CD14-positive monocyte (primary cell): ENCODE results near the gene TICRR. TPM values are rescaled to one million over a fixed set of nuclear protein-coding genes. Genes with fewer than 3 reads are reported as not detected.
A peak's percentile ranks its signal among the peaks of the same experiment; 100 is the strongest.

Experiments
- DNase-seq, 3 donors: peaks; one replicate each; pipeline ENCODE4 v3.0.0-alpha.2; 2011 to 2022
- H2AFZ ChIP-seq: 2 replicates; pipeline ENCODE4 v1.6.0; 2012; ENCODE audit warnings: mild to moderate bottlenecking, low read depth, low read length, inconsistent platforms; ENCODE audit not compliant: insufficient read depth, poor library complexity, severe bottlenecking
- H3K27ac ChIP-seq, 2 donors: 1 replicate in 1 of 2; 2 replicates in 1 of 2; pipeline ENCODE4 v1.5.1; 2012 to 2013; ENCODE audit warnings: low read length in 2 of 2, control low read depth in 1 of 2, inconsistent platforms in 1 of 2, low read depth in 1 of 2, mild to moderate bottlenecking in 1 of 2
- H3K27me3 ChIP-seq, 2 donors: one replicate each; pipeline versions ENCODE4 v1.6.0 to v1.6.1; 2011 to 2013; ENCODE audit warnings: low read length in 2 of 2; ENCODE audit not compliant: control insufficient read depth in 2 of 2, insufficient read depth in 2 of 2
- H3K36me3 ChIP-seq, 2 donors: replicated peaks in 1 of 2; 1 replicate in 1 of 2; 2 replicates in 1 of 2; pipeline versions ENCODE4 v1.5.1 to v1.6.1; 2012 to 2013; ENCODE audit warnings: low read length in 2 of 2, control low read depth in 1 of 2, inconsistent platforms in 1 of 2, mild to moderate bottlenecking in 1 of 2; ENCODE audit not compliant: insufficient read depth in 2 of 2, control insufficient read depth in 1 of 2
- H3K4me1 ChIP-seq, 2 donors: 1 replicate in 1 of 2; 2 replicates in 1 of 2; pipeline versions ENCODE4 v1.5.1 to v1.6.1; 2012 to 2013; ENCODE audit warnings: low read length in 2 of 2, control low read depth in 1 of 2, inconsistent platforms in 1 of 2, mild to moderate bottlenecking in 1 of 2, moderate library complexity in 1 of 2; ENCODE audit not compliant: insufficient read depth in 2 of 2, control insufficient read depth in 1 of 2
- H3K4me2 ChIP-seq: replicated peaks from 2 replicates; pipeline ENCODE3; 2012; ENCODE audit warnings: low read length, moderate library complexity, mild to moderate bottlenecking; ENCODE audit not compliant: poor library complexity, severe bottlenecking; ENCODE audit errors: extremely low read depth
- H3K4me3 ChIP-seq, 3 experiments: fragments of 200-600 bp in 1 of 3; sonication (generic) in 1 of 3; replicated peaks in 1 of 3; 1 replicate in 2 of 3; 2 replicates in 1 of 3; pipeline ENCODE4 v1.5.1; 2011 to 2013; ENCODE audit warnings: low read length in 3 of 3, mild to moderate bottlenecking in 3 of 3, control low read depth in 2 of 3, low read depth in 2 of 3, inconsistent platforms in 1 of 3, moderate library complexity in 1 of 3
- H3K79me2 ChIP-seq: 2 replicates; pipeline ENCODE4 v1.6.0; 2012; ENCODE audit warnings: mild to moderate bottlenecking, control low read depth, inconsistent platforms, low read length, moderate library complexity; ENCODE audit not compliant: insufficient read depth
- H3K9ac ChIP-seq: 2 replicates; pipeline ENCODE4 v1.6.0; 2017; ENCODE audit warnings: low read length, mild to moderate bottlenecking; ENCODE audit not compliant: insufficient read depth, poor library complexity, severe bottlenecking
- H3K9me3 ChIP-seq, 2 donors: replicated peaks in 1 of 2; 1 replicate in 1 of 2; 2 replicates in 1 of 2; pipeline versions ENCODE4 v1.5.1 to v1.6.1; 2012 to 2013; ENCODE audit warnings: low read length in 2 of 2, control low read depth in 1 of 2; ENCODE audit not compliant: control insufficient read depth in 1 of 2, insufficient read depth in 1 of 2
- H4K20me1 ChIP-seq: 2 replicates; pipeline ENCODE4 v1.6.0; 2012; ENCODE audit warnings: mild to moderate bottlenecking, low read length, control low read depth, moderate library complexity; ENCODE audit not compliant: insufficient read depth
- H3K27ac Mint-ChIP-seq, 7 donors: one replicate each; pipeline ENCODE4 v1.8.0; 2020; ENCODE audit warnings: mild to moderate bottlenecking in 7 of 7, mixed read lengths in 7 of 7, moderate library complexity in 6 of 7, inconsistent platforms in 2 of 7
- H3K27me3 Mint-ChIP-seq, 3 donors: one replicate each; pipeline ENCODE4 v1.8.0; 2021 to 2022; ENCODE audit warnings: low read depth in 3 of 3, mild to moderate bottlenecking in 3 of 3, mixed read lengths in 3 of 3, moderate library complexity in 3 of 3, inconsistent platforms in 1 of 3
- H3K36me3 Mint-ChIP-seq, 2 donors: one replicate each; pipeline ENCODE4 v1.8.0; 2020; ENCODE audit warnings: mixed read lengths in 2 of 2, inconsistent platforms in 1 of 2, mild to moderate bottlenecking in 1 of 2
- H3K4me1 Mint-ChIP-seq: one replicate; pipeline ENCODE4 v1.8.0; 2020; ENCODE audit warnings: mild to moderate bottlenecking, mixed read lengths
- H3K4me3 Mint-ChIP-seq, 2 donors: one replicate each; pipeline ENCODE4 v1.8.0; 2020; ENCODE audit warnings: mild to moderate bottlenecking in 2 of 2, mixed read lengths in 2 of 2, moderate library complexity in 1 of 2
- H3K9me3 Mint-ChIP-seq, 7 donors: one replicate each; pipeline ENCODE4 v1.8.0; 2020 to 2022; ENCODE audit warnings: mixed read lengths in 7 of 7, mild to moderate bottlenecking in 6 of 7, moderate library complexity in 6 of 7, inconsistent platforms in 2 of 7
- WGBS: methylation state at CpG from one replicate; pipeline ENCODE4 v1.1.5; 2013; ENCODE audit warnings: missing lambda C conversion rate; ENCODE audit not compliant: insufficient coverage; 5-methylcytosine and 5-hydroxymethylcytosine counted together
- intact Hi-C, 2 donors: fragments of 100-400 bp; cut with micrococcal nuclease; formaldehyde crosslinking; loops; one replicate each; pipeline versions ENCODE4 v1.15.0 to v1.15.1; 2023
- polyA plus RNA-seq, 3 donors: library from polyadenylated mRNA; depleted of rRNA in 1 of 3; unstranded in 2 of 3; stranded (reverse) in 1 of 3; fragments of 300-500 nt in 2 of 3; fragments of >200 nt in 1 of 3; fragmentation: Illumina TruSeq in 2 of 3; gene quantifications; 1 replicate in 2 of 3; 2 replicates in 1 of 3; pipeline ENCODE4 v1.2.3, GENCODE V29; 2012 to 2021
- TF ChIP-seq, protein P1 (sequence below): fragments of 200-600 bp; IDR thresholded peaks from one replicate; pipeline ENCODE4 v1.8.0; 2022; ENCODE audit warnings: antibody characterized with exemption, mild to moderate bottlenecking

The TICRR gene
- polyA plus RNA-seq, 3 donors = not detected

- no peak overlapping the region for H3K4me3 Mint-ChIP-seq
- Histone ChIP-seq H3K4me3 (no peak overlapping the region), H3K4me2 (no peak overlapping the region), H4K20me1 (no peaks in the 10 kb centered on the region), H3K27me3 (no peaks in the 10 kb centered on the region), H2AFZ (no peak overlapping the region), H3K79me2 (no peaks in the 10 kb centered on the region), H3K9ac (no peak overlapping the region), H3K4me1 (no peaks in the 10 kb centered on the region), H3K27ac (no peak overlapping the region), H3K36me3 (peaks cover 79 to 98% of the 10 kb centered on the region in 2 donors), H3K9me3 (no peaks in the 10 kb centered on the region)
- peaks cover 0 to 2% (median 0%) of the 10 kb centered on the region in 7 donors for H3K9me3 Mint-ChIP-seq
- DNase-seq = no peak
- peaks cover 0 to 4% (median 2%) of the 10 kb centered on the region in 3 donors for H3K27me3 Mint-ChIP-seq
- WGBS = 100% methylated on average over 1 of the region's 4 CpGs
- H3K36me3 Mint-ChIP-seq = peaks cover 72 to 97% of the 10 kb centered on the region in 2 donors
- peak overlapping the region in 2 of 7 donors; percentile 36 to 40 for H3K27ac Mint-ChIP-seq
- intact Hi-C loops = no loop called here
- TF ChIP-seq, protein P1, sequence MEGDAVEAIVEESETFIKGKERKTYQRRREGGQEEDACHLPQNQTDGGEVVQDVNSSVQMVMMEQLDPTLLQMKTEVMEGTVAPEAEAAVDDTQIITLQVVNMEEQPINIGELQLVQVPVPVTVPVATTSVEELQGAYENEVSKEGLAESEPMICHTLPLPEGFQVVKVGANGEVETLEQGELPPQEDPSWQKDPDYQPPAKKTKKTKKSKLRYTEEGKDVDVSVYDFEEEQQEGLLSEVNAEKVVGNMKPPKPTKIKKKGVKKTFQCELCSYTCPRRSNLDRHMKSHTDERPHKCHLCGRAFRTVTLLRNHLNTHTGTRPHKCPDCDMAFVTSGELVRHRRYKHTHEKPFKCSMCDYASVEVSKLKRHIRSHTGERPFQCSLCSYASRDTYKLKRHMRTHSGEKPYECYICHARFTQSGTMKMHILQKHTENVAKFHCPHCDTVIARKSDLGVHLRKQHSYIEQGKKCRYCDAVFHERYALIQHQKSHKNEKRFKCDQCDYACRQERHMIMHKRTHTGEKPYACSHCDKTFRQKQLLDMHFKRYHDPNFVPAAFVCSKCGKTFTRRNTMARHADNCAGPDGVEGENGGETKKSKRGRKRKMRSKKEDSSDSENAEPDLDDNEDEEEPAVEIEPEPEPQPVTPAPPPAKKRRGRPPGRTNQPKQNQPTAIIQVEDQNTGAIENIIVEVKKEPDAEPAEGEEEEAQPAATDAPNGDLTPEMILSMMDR = no peak
- no peaks in the 10 kb centered on the region for H3K4me1 Mint-ChIP-seq
Observed at GRCh38 chr15:89621547-89621946, 46.3 kb downstream of the TICRR start.

- no peak overlapping the region for H3K9ac ChIP-seq
- TF ChIP-seq, protein P1 = no peak
- no peaks in the 10 kb centered on the region for H3K79me2 ChIP-seq
- H3K4me3 ChIP-seq = no peak overlapping the region
- Mint-ChIP-seq H3K4me3 (no peak overlapping the region), H3K9me3 (peaks cover 0 to 5% (median 1%) of the 10 kb centered on the region in 7 donors), H3K27me3 (peaks cover 0 to 4% (median 2%) of the 10 kb centered on the region in 3 donors), H3K27ac (peak overlapping the region in 1 of 7 donors; percentile 55), H3K36me3 (peaks cover 79 to 99% of the 10 kb centered on the region in 2 donors), H3K4me1 (no peaks in the 10 kb centered on the region)
- no peak overlapping the region for H2AFZ ChIP-seq
- no peaks in the 10 kb centered on the region for H3K4me1 ChIP-seq
- peaks cover 0 to 1% of the 10 kb centered on the region in 2 donors for H3K9me3 ChIP-seq
- intact Hi-C loops = no loop called here
- H3K36me3 ChIP-seq = peaks cover 86 to 99% of the 10 kb centered on the region in 2 donors
- WGBS = no CpG with 5 or more reads among the region's 1 CpG
- no peak overlapping the region for H3K4me2 ChIP-seq
- H3K27me3 ChIP-seq = no peaks in the 10 kb centered on the region
- H4K20me1 ChIP-seq = no peaks in the 10 kb centered on the region
- no peak overlapping the region for H3K27ac ChIP-seq
- no peak for DNase-seq
Observed at GRCh38 chr15:89623165-89623564, 47.9 kb downstream of the TICRR start.
